ENCODE measurements around the gene SLC40A1.

GRCh38 chr2:189629531-189630453 is 49.2 kb upstream of the SLC40A1 start:
- TF ChIP-seq POLR2AphosphoS5 (IDR thresholded peaks at IDR 0.05; ENCODE audit: low read depth, low read length) (no peak), TAF1 (IDR thresholded peaks at IDR 0.05; ENCODE audit: low read depth, low read length) (no peak), POLR2A (IDR thresholded peaks at IDR 0.05; ENCODE audit: low read depth, low read length) (no peak), POU2F2 (IDR thresholded peaks at IDR 0.05; ENCODE audit: low read depth, low read length) (no peak), SPI1 (IDR thresholded peaks at IDR 0.05; ENCODE audit: low read depth, low read length) (no peak)

Measured in GM12891 (cell line).